H1 (cell line): ENCODE data around the gene PSMB11. TPM values are rescaled to one million over a fixed set of nuclear protein-coding genes. Genes with fewer than 3 reads are reported as not detected.

Experiments
- BRCA1 ChIP-seq: IDR thresholded peaks from 2 replicates; pipeline ENCODE4 v1.6.1; 2012; ENCODE audit warnings: low read depth, low read length, improper control_type of control experiment
- EGR1 ChIP-seq: IDR thresholded peaks from 2 replicates; pipeline ENCODE4 v1.6.1; 2011; ENCODE audit warnings: low read depth, low read length, borderline replicate concordance
- EP300 ChIP-seq, 2 experiments: IDR thresholded peaks; 1 replicate in 1 of 2; 2 replicates in 1 of 2; pipeline ENCODE4 v1.6.1; 2011 to 2012; ENCODE audit warnings: low read depth in 2 of 2, low read length in 2 of 2, mild to moderate bottlenecking in 2 of 2, borderline replicate concordance in 1 of 2, inconsistent platforms in 1 of 2, moderate library complexity in 1 of 2
- JUND ChIP-seq: IDR thresholded peaks from 2 replicates; pipeline ENCODE4 v1.6.1; 2011; ENCODE audit warnings: mild to moderate bottlenecking, improper control_type of control experiment, low read length
- KDM4A ChIP-seq: IDR thresholded peaks from one replicate; pipeline ENCODE4 v1.7.1; 2012; ENCODE audit warnings: low read depth, mild to moderate bottlenecking, moderate library complexity, low read length, inconsistent platforms; ENCODE audit not compliant: severe bottlenecking
- RNF2 ChIP-seq: fragments of 200-900, 300-1000 bp; sonication (generic); IDR thresholded peaks from 2 replicates; pipeline ENCODE4 v1.7.1; 2016; ENCODE audit warnings: borderline replicate concordance, low read depth, mild to moderate bottlenecking, antibody characterized with exemption, low read length; ENCODE audit not compliant: poor library complexity, severe bottlenecking; ENCODE audit errors: missing control alignments
- RXRA ChIP-seq: IDR thresholded peaks from 2 replicates; pipeline ENCODE4 v1.6.1; 2011; ENCODE audit warnings: low read depth, mild to moderate bottlenecking, low read length, moderate library complexity; ENCODE audit not compliant: insufficient read depth
- SRF ChIP-seq: IDR thresholded peaks from 2 replicates; pipeline ENCODE4 v1.6.1; 2011; ENCODE audit warnings: mild to moderate bottlenecking, low read depth, low read length, moderate library complexity
- TCF12 ChIP-seq: IDR thresholded peaks from 2 replicates; pipeline ENCODE4 v1.6.1; 2011; ENCODE audit warnings: low read depth, mild to moderate bottlenecking, low read length
- polyA plus RNA-seq, 7 experiments: library from polyadenylated mRNA; depleted of rRNA in 3 of 7; stranded (reverse) in 5 of 7; unstranded in 2 of 7; fragments of >200 nt in 5 of 7; fragments of 200-250 nt in 2 of 7; gene quantifications; 1 replicate in 5 of 7; 2 replicates in 1 of 7; 4 replicates in 1 of 7; pipeline versions ENCODE4 v1.2.1 to v1.2.3, GENCODE V29; 2011 to 2013; ENCODE audit warnings: missing spikeins in 2 of 7, mixed read lengths in 2 of 7
- total RNA-seq: library from RNA; stranded (reverse); fragmentation: NEBNext Ultra II Directional; extraction: Animal tissue kit (Norgen Biotek cat#: 25700); gene quantifications from 2 replicates; pipeline ENCODE4 v1.2.1, GENCODE V29; 2021

The PSMB11 gene
- total and polyA plus RNA-seq, 2 of the 8 experiments (the other 6 are each of a cell fraction or from before 2014, with no cell fraction given) = not detected

DNA sequence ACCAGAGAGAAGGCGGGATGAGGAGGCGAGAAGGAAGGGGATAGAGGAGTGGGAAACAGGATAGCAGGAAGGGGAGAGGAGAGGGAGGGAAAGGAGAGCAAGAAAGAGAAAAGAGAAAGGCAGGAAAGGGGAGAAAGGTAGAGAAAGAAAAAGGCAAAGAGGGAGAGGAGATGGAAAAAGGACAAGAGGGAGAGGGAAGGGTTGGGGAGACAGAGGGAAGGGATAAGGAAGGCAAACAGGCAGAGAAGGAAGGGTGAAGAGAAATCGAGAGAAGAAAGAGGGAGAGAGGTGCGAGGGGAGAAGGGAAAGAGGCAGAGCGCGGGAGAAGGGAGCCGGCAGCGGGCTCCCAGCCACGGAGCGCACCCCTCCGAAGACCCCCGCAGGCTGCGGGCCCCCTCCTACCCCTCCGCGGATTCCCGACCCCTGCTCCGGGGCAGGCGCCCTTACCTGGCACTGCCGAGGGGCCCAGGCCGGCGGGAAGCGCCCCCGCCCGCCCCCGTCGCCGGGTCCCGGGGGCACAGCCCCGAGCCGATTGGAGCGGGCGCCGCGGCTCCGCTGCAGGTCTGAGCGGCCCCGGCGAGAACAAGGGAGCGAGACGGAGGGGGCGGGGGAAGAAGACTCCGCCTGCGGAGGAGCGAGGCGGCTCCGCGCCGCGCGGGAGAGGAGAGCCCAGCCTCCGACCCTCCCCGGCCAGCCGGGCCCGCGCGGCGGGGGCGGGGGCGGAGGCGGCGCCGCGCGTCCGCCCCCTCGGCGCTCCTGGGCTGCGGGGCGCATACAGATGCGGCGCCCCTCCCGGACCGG is 15.1 kb downstream of the PSMB11 start, which contains the start of gene CDH24 (continued):
- peak; percentile 37 for TF ChIP-seq KDM4A
- no peak for TF ChIP-seq RXRA
- TF ChIP-seq EGR1 = peak; percentile 64; the same call in 1 of the 2 replicates
- TF ChIP-seq JUND = no peak
- no peak for TF ChIP-seq SRF
- TF ChIP-seq BRCA1 = no peak
- TF ChIP-seq RNF2 = peak; percentile 14
- TF ChIP-seq TCF12 = no peak
- no peak for TF ChIP-seq EP300 (IDR thresholded peaks at IDR 0.05; ENCODE audit: borderline replicate concordance in 1 of 2, low read depth in 2 of 2, low read length in 2 of 2)
